MG63 (cell line): ENCODE results near the gene TMEM208. TPM values are rescaled to one million over a fixed set of nuclear protein-coding genes. Genes with fewer than 3 reads are reported as not detected.
A peak's percentile ranks its signal among the peaks of the same experiment; 100 is the strongest.

Source experiments
- DNase-seq: peaks from one replicate; pipeline ENCODE4 v3.0.0-alpha.2; 2020
- H3K27me3 ChIP-seq: fragments of 250-450 bp; sonication (Bioruptor Pico); 2 replicates; pipeline ENCODE4 v1.5.1; 2020; ENCODE audit warnings: mild to moderate bottlenecking, moderate library complexity
- H3K36me3 ChIP-seq: fragments of 250-450 bp; sonication (Bioruptor Pico); 2 replicates; pipeline ENCODE4 v1.5.1; 2020; ENCODE audit warnings: mild to moderate bottlenecking, moderate library complexity
- H3K4me3 ChIP-seq: fragments of 250-450 bp; sonication (Bioruptor Pico); 2 replicates; pipeline ENCODE4 v1.5.1; 2020; ENCODE audit warnings: mild to moderate bottlenecking, moderate library complexity
- H3K9me3 ChIP-seq: fragments of 250-450 bp; sonication (Bioruptor Pico); 2 replicates; pipeline ENCODE4 v1.5.1; 2020; ENCODE audit warnings: mild to moderate bottlenecking, moderate library complexity
- total RNA-seq: library from RNA; depleted of rRNA; stranded (reverse); fragments of >200 nt; shearing (Covaris generic); gene quantifications from 2 replicates; pipeline ENCODE4 v1.2.3, GENCODE V29; 2014; ENCODE audit warnings: low replicate concordance; rRNA removed

The TMEM208 gene
- total RNA-seq, 1 experiment from 2014 or later = 33.2 TPM

- Histone ChIP-seq H3K36me3 (peaks cover 25% of the 10 kb centered on the region), H3K27me3 (no peaks in the 10 kb centered on the region), H3K4me3 (no peak overlapping the region), H3K9me3 (no peaks in the 10 kb centered on the region)
- DNase-seq = no peak
Observed at GRCh38 chr16:67275321-67275720, 48.4 kb downstream of the TMEM208 start.

- H3K4me3 ChIP-seq = peak overlapping the region; percentile 64
Observed at GRCh38 chr16:67277294-67277998, 50.5 kb downstream of the TMEM208 start.

DNA sequence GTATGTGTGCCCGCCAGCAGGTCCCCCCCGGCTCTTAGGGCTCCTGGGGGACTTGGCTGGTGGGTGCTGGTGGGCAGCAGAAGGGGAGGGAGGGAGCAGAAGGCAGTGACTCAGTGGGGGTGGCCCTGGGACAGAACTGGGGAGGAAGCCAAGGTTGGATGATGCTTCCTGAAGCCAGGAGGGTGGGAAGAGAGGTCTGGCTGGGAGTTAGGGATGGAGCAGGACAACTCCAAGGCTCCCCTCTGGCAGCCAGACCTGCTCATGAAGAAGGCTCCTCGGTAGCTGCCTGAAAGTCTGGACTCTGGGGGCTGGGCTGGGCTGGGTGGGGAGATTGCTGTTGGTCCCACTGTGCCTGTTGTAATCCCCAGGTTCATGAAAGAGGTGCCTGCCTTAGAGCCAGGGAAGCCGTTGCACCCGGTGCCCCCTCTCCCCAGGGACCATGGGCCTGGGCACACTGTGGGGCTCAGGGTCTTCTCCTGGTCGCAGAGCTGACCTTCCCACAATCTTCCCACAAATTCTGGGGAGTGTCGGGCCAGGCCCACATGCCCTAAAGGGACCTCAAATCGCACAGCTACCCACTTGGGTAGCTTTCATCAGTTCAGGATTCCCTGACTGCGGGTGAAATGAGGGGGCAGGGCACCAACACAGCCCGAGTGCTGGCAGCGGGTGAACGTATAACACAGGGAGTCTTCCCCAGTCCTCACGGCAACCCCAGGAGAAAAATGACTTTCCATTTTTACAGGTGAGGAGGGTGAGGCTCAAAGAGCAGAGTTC is 51.3 kb downstream of the TMEM208 start:
- Histone ChIP-seq H3K9me3 (no peaks in the 10 kb centered on the region), H3K36me3 (peaks cover 50% of the 10 kb centered on the region), H3K4me3 (peak overlapping the region; percentile 64), H3K27me3 (no peaks in the 10 kb centered on the region)
- DNase-seq = peak; percentile 85

More at GRCh38 chr16:67277294-67277998, 50.5 kb downstream of the TMEM208 start:
- no peaks in the 10 kb centered on the region for H3K9me3 ChIP-seq
- peak; percentile 96 for DNase-seq
- H3K36me3 ChIP-seq = peaks cover 43% of the 10 kb centered on the region
- H3K27me3 ChIP-seq = no peaks in the 10 kb centered on the region

Other genes with a start within 250 kb of the TMEM208 start
- 0.82 TPM in 1 of 2 replicates, not detected in the other for gene CES4A, start 238.5 kb upstream of the TMEM208 start, total RNA-seq
- 15.8 and 22.5 TPM in 2 replicates for gene CBFB, start 198.0 kb upstream of the TMEM208 start, total RNA-seq
- gene PHAF1, start 117.2 kb upstream of the TMEM208 start, total RNA-seq = 5.6 and 18.9 TPM in 2 replicates
- 5.2 and 10.0 TPM in 2 replicates for gene B3GNT9, start 76.1 kb upstream of the TMEM208 start, total RNA-seq
- gene TRADD, start 67.2 kb upstream of the TMEM208 start, total RNA-seq = 11.4 and 14.4 TPM in 2 replicates
- gene FBXL8, start 67.2 kb upstream of the TMEM208 start, total RNA-seq = 2.5 and 7.0 TPM in 2 replicates
- gene HSF4, start 62.4 kb upstream of the TMEM208 start, total RNA-seq = 3.9 TPM in 1 of 2 replicates, not detected in the other
- 9.9 and 16.5 TPM in 2 replicates for gene NOL3, start 56.6 kb upstream of the TMEM208 start, total RNA-seq
- 5.7 and 8.5 TPM in 2 replicates for gene MATCAP1, start 43.2 kb upstream of the TMEM208 start, total RNA-seq
- not detected in 2 replicates for gene EXOC3L1, start 37.0 kb upstream of the TMEM208 start, total RNA-seq
- 72.5 and 81.0 TPM in 2 replicates for gene E2F4, start 35.0 kb upstream of the TMEM208 start, total RNA-seq
- 1.9 TPM in 1 of 2 replicates, not detected in the other for gene ELMO3, start 28.0 kb upstream of the TMEM208 start, total RNA-seq
- 7.7 and 8.9 TPM in 2 replicates for gene FHOD1, start 20.4 kb downstream of the TMEM208 start, total RNA-seq
- 0.03 TPM in 1 of 2 replicates, not detected in the other for gene SLC9A5, start 21.8 kb downstream of the TMEM208 start, total RNA-seq
- gene PLEKHG4, start 52.4 kb downstream of the TMEM208 start, total RNA-seq = 78.0 and 80.1 TPM in 2 replicates
- gene KCTD19, start 99.6 kb downstream of the TMEM208 start, total RNA-seq = not detected in 2 replicates
- 0.33 and 0.39 TPM in 2 replicates for gene LRRC36, start 99.7 kb downstream of the TMEM208 start, total RNA-seq
- not detected in 2 replicates for gene TPPP3, start 166.4 kb downstream of the TMEM208 start, total RNA-seq
- gene ZDHHC1, start 189.3 kb downstream of the TMEM208 start, total RNA-seq = 2.3 TPM in 1 of 2 replicates, not detected in the other
- gene HSD11B2, start 204.0 kb downstream of the TMEM208 start, total RNA-seq = not detected in 2 replicates